ENCODE results near the gene FOXP1.

The FOXP1 gene

DNA sequence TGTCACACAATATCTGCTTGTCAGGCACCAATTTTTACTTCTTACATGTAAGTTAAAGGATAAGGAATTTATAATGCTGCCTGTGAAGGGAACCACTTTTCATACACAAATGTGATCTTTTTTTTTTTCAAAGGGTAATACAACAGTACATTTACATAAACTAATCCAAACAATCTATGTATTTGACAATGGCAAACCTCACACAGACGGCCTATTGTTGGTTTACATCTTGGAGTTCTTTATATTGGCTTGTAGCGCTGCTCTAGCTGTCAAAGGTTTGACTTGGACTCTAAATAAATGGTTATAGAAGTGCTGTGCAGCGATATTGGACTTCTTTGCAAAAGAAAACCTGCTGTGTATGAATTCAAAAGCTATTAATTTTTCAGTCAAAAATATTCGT, 598.0 kb downstream of the FOXP1 start:
- H3K9me3 ChIP-seq, result no peaks in the 10 kb centered on the region
- H3K27me3 ChIP-seq, result no peaks in the 10 kb centered on the region
- TF ChIP-seq, protein P1, sequence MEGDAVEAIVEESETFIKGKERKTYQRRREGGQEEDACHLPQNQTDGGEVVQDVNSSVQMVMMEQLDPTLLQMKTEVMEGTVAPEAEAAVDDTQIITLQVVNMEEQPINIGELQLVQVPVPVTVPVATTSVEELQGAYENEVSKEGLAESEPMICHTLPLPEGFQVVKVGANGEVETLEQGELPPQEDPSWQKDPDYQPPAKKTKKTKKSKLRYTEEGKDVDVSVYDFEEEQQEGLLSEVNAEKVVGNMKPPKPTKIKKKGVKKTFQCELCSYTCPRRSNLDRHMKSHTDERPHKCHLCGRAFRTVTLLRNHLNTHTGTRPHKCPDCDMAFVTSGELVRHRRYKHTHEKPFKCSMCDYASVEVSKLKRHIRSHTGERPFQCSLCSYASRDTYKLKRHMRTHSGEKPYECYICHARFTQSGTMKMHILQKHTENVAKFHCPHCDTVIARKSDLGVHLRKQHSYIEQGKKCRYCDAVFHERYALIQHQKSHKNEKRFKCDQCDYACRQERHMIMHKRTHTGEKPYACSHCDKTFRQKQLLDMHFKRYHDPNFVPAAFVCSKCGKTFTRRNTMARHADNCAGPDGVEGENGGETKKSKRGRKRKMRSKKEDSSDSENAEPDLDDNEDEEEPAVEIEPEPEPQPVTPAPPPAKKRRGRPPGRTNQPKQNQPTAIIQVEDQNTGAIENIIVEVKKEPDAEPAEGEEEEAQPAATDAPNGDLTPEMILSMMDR (IDR thresholded peaks at IDR 0.05; ENCODE audit: low read depth, low read length), result no peak
- no peaks in the 10 kb centered on the region; the same call in 1 of the 2 replicates for H3K36me3 ChIP-seq
- no peak for DNase-seq
- H3K4me1 ChIP-seq, result peaks cover 15% of the 10 kb centered on the region
- H3K4me3 ChIP-seq (ENCODE audit: low read depth, low read length), result no peak overlapping the region

DNA sequence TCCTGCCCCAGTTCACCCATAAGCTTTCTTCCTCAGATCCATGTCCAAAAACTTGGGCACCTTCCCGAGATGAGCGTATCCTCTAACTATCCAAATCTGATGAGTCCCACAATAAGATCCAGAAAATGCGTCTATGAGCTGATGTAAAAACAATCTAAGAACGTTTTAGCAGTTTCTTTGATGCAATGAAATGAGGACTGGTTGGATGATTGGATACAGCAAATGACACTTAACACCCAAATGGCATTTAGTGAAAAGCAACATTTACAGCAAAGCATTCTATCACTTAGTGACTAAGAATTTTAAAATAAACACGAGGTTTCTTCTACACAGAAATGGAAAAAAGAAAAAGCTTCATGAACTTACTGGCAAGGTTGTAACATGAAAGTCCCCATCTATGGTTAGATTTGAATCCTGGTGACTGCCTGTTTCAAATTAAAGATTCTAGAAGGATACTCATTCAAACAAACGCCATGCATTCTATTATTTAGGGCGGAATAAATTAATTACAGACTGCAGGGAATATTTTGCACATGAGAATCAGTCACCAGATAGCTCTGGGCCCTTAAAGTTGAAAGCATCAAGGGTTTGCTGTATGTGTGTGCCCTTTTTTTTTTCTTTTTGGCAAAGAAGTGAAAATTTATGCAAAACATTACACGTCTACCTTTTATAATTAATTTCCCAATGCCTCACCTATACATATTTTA, 598.6 kb downstream of the FOXP1 start:
- no peaks in the 10 kb centered on the region for H3K9me3 ChIP-seq
- peaks cover 15% of the 10 kb centered on the region for H3K4me1 ChIP-seq
- TF ChIP-seq, protein P1 (IDR thresholded peaks at IDR 0.05; ENCODE audit: low read depth, low read length), result no peak
- no peaks in the 10 kb centered on the region for H3K27me3 ChIP-seq
- H3K4me3 ChIP-seq (ENCODE audit: low read depth, low read length), result no peak overlapping the region
- DNase-seq, result no peak
- H3K36me3 ChIP-seq, result no peaks in the 10 kb centered on the region; the same call in 1 of the 2 replicates

DNA sequence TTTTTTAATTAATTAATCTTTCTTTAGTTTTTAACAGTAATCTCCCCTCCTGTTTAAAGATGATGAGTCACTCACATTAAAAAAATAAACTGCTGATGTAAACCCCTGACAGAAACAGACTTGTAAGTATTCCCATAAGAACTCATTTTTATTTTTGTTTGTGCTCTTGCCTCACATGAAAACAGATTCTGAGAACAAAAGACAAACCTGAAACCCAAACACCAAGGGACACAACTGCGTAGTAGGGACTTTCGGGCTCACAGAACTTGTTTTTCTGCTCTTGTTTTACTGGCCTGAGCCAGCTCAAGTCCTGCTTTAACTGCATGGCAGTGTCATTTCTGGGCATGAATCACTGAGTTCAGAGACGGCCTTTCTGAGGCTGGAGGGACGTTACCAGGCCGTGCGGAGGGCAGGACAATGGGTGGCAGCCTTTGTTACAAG, 600.8 kb downstream of the FOXP1 start:
- Histone ChIP-seq H3K9me3 (no peaks in the 10 kb centered on the region), H3K4me3 (ENCODE audit: low read depth, low read length) (no peak overlapping the region), H3K27me3 (no peaks in the 10 kb centered on the region), H3K36me3 (no peaks in the 10 kb centered on the region; the same call in 1 of the 2 replicates), H3K4me1 (peaks cover 15% of the 10 kb centered on the region)
- TF ChIP-seq, protein P1 (IDR thresholded peaks at IDR 0.05; ENCODE audit: low read depth, low read length), result no peak
- no peak for DNase-seq

DNA sequence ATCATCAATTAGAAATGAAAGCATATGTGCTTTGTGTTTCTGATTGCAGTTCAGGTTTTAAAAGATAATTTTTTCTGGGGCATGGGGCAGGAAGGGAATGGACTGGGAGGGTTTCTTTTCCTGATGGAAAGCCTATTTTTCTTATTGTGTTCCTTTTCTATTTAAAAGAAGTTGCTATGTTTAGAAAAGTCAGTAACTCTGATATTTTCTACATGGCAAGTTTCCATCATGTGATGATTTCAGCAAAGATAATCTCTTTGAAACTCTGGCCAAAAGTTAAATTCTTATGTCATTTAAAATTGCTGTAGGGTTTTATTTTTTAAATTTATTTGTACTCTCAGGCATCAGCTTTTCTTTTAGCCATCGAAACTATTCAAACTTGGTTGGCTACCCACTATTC, 601.2 kb downstream of the FOXP1 start:
- TF ChIP-seq, protein P1 (IDR thresholded peaks at IDR 0.05; ENCODE audit: low read depth, low read length), result no peak
- Histone ChIP-seq H3K27me3 (no peaks in the 10 kb centered on the region), H3K36me3 (peaks cover under 1% of the 10 kb centered on the region; the same call in 1 of the 2 replicates), H3K9me3 (no peaks in the 10 kb centered on the region), H3K4me1 (peaks cover 15% of the 10 kb centered on the region), H3K4me3 (ENCODE audit: low read depth, low read length) (no peak overlapping the region)
- no peak for DNase-seq

DNA sequence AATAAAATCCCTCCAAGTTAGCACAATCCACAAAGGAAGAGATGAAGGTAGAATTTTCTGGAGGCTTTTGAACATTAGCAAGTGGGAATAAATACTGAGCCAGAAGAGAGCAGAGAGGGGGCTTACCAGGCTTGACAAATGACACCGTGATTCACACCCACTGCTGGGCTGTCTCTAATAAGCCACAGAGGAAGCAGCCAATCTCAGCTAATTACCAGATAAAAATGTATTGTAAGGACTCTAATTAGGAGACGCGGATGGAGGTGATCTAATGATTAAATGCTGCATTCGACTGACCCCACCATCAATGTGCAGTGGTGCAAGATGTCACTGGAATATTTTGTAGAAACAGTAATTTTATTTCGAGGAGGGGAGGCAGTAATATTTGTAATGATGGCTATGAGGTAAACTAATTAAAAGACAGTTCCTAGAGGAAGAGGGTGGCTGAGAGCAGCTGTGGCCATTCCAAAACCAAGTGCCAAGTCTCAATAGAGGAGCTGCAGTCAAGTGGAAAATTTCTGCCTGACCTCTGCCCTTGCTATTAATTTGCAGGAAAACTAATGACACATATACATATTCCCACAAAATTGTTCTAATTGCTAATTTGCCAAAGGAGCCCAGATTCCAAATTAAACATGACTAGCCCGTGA, 602.2 kb downstream of the FOXP1 start:
- H3K4me3 ChIP-seq (ENCODE audit: low read depth, low read length), result no peak overlapping the region
- DNase-seq, result no peak
- peaks cover 15% of the 10 kb centered on the region for H3K4me1 ChIP-seq

More for the DNA sequence above, 602.2 kb downstream of the FOXP1 start:
- Histone ChIP-seq H3K9me3 (no peaks in the 10 kb centered on the region), H3K36me3 (peaks cover 3% of the 10 kb centered on the region), H3K27me3 (no peaks in the 10 kb centered on the region)
- TF ChIP-seq, protein P1 (IDR thresholded peaks at IDR 0.05; ENCODE audit: low read depth, low read length), result no peak

All from BE2C (cell line).